Hepatocyte (in vitro differentiated cells): ENCODE measurements around the gene SHCBP1. TPM values are rescaled to one million over a fixed set of nuclear protein-coding genes. Genes with fewer than 3 reads are reported as not detected.

Experiments used
- DNase-seq: peaks from one replicate; pipeline ENCODE4 v3.0.0-alpha.2; 2016; ENCODE audit warnings: low spot score
- H2AFZ ChIP-seq: fragments of 200-600 bp; sonication (generic); 2 replicates; pipeline ENCODE4 v1.6.0; 2016; ENCODE audit warnings: antibody characterized with exemption, mild to moderate bottlenecking
- H3K27ac ChIP-seq: fragments of 200-600 bp; sonication (generic); 2 replicates; pipeline ENCODE4 v1.5.1; 2016; ENCODE audit warnings: mild to moderate bottlenecking
- H3K27me3 ChIP-seq: fragments of 200-600 bp; sonication (generic); 2 replicates; pipeline ENCODE4 v1.6.1; 2016
- H3K36me3 ChIP-seq: fragments of 200-600 bp; sonication (generic); replicated peaks from 2 replicates; pipeline ENCODE4 v1.5.1; 2016; ENCODE audit warnings: low read depth; ENCODE audit not compliant: insufficient read depth
- H3K4me1 ChIP-seq: fragments of 200-600 bp; sonication (generic); 2 replicates; pipeline ENCODE4 v1.5.1; 2016; ENCODE audit warnings: mild to moderate bottlenecking, moderate library complexity; ENCODE audit not compliant: insufficient read depth
- H3K4me2 ChIP-seq: fragments of 200-600 bp; sonication (generic); 2 replicates; pipeline ENCODE4 v1.6.0; 2016
- H3K4me3 ChIP-seq: fragments of 200-600 bp; sonication (generic); 2 replicates; pipeline ENCODE4 v1.5.1; 2016; ENCODE audit warnings: mild to moderate bottlenecking
- H3K79me2 ChIP-seq: fragments of 200-600 bp; sonication (generic); 2 replicates; pipeline ENCODE4 v1.6.0; 2017; ENCODE audit warnings: mild to moderate bottlenecking
- H3K9me2 ChIP-seq: fragments of 200-600 bp; sonication (generic); replicated peaks from 2 replicates; pipeline ENCODE4 v1.6.0; 2017; ENCODE audit warnings: mild to moderate bottlenecking; ENCODE audit not compliant: insufficient read depth
- H3K9me3 ChIP-seq: fragments of 200-600 bp; sonication (generic); 2 replicates; pipeline ENCODE4 v1.5.1; 2016; ENCODE audit warnings: low read depth, mild to moderate bottlenecking
- H4K20me1 ChIP-seq: fragments of 200-600 bp; sonication (generic); 2 replicates; pipeline ENCODE4 v1.6.0; 2016; ENCODE audit warnings: mild to moderate bottlenecking; ENCODE audit not compliant: insufficient read depth, poor library complexity, severe bottlenecking
- CTCF ChIP-seq: fragments of 200-600 bp; sonication (generic); IDR thresholded peaks from 2 replicates; pipeline ENCODE4 v1.5.1; 2016; ENCODE audit warnings: antibody characterized with exemption, mild to moderate bottlenecking; ENCODE audit not compliant: poor library complexity
- EZH2 ChIP-seq: fragments of 200-600 bp; sonication (generic); IDR thresholded peaks from 2 replicates; pipeline ENCODE4 v1.6.1; 2016; ENCODE audit warnings: antibody characterized with exemption, mild to moderate bottlenecking, borderline replicate concordance
- EZH2phosphoT487 ChIP-seq: fragments of 200-600 bp; sonication (generic); IDR thresholded peaks from one replicate; pipeline ENCODE4 v1.6.1; 2018; ENCODE audit warnings: antibody characterized with exemption, mild to moderate bottlenecking, low read depth, moderate library complexity; ENCODE audit not compliant: unreplicated experiment, severe bottlenecking
- WGBS: methylation state at CpG from one replicate; pipeline ENCODE4 v1.1.6; 2016; ENCODE audit warnings: low lambda C conversion rate; ENCODE audit errors: missing lambda C conversion rate; 5-methylcytosine and 5-hydroxymethylcytosine counted together
- polyA plus RNA-seq: library from polyadenylated mRNA; unstranded; fragments of >200 nt; fragmentation: Nextera tagmentation; extraction: Ambion mirVana; gene quantifications from 2 replicates; pipeline ENCODE4 v1.2.1, GENCODE V29; 2016
- total RNA-seq: library from RNA; depleted of rRNA; stranded (reverse); fragments of >200 nt; gene quantifications from 2 replicates; pipeline ENCODE4 v1.2.3, GENCODE V29; 2014

SHCBP1 gene
- total and polyA plus RNA-seq, 2 experiments from 2014 or later, result 3.2 to 4.0 TPM

DNA sequence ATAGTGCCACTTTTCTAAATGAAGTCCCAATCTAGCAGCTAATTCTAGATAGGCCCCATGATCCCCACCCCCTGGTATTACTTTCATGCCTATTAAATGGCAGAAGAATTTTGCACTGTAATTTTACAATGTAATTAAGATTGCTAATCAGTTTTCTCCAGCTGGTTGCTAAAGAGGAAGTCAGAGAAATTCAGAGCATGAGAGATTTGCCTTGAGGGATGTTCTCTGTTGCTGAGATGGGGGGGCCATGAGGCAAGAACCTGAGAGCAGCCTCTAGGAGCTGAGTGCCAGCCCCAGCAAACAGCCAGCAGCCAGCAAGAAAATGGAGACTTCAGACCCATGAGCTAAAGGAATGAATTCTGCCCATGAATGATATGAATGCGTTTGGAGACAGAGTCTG lies 38.9 kb downstream of the SHCBP1 start:
- no peak for TF ChIP-seq EZH2phosphoT487
- no peak for DNase-seq
- WGBS, result 90% methylated on average over 1 of the region's 1 CpG
- Histone ChIP-seq H3K27me3 (no peaks in the 10 kb centered on the region), H3K9me2 (no peaks in the 10 kb centered on the region), H3K36me3 (no peaks in the 10 kb centered on the region), H3K79me2 (no peaks in the 10 kb centered on the region), H4K20me1 (no peaks in the 10 kb centered on the region), H3K4me3 (no peak overlapping the region), H3K4me1 (no peaks in the 10 kb centered on the region), H3K4me2 (no peak overlapping the region), H2AFZ (no peak overlapping the region), H3K9me3 (no peaks in the 10 kb centered on the region), H3K27ac (no peak overlapping the region)

DNA sequence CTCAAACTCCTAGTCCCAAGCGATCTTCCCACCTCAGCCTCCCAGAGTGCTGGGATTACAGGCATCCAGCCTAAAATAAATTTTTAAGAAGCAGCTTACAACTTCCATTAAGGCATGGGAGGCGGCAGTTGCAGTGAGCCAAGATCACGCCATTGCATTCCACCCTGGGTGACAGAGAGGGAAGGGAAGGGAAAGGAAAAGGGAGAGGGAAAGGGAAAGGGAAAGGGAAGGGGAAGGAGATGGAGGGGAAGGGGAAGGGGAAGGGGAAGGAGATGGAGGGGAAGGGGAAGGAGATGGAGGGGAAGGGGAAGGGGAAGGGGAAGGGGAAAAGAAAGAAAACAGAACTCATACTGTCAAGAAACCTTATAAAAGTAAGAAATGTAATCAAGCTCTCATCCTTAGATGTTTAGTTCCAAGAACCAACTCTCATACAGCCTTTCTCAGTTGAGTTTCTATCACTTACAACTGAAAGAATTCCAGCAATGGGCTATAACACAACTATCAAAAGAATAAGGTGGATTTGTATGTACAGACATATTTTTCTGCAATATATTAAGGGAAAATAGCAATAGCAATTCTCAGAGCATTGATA lies 43.1 kb downstream of the SHCBP1 start:
- Histone ChIP-seq H3K27me3 (no peaks in the 10 kb centered on the region), H3K9me2 (no peaks in the 10 kb centered on the region), H3K36me3 (no peaks in the 10 kb centered on the region), H3K79me2 (no peaks in the 10 kb centered on the region), H3K4me3 (no peak overlapping the region), H3K4me1 (no peaks in the 10 kb centered on the region), H3K27ac (no peak overlapping the region), H3K4me2 (no peak overlapping the region), H4K20me1 (no peaks in the 10 kb centered on the region), H2AFZ (no peak overlapping the region), H3K9me3 (no peaks in the 10 kb centered on the region)
- TF ChIP-seq EZH2 (no peak), EZH2phosphoT487 (no peak), CTCF (no peak)
- DNase-seq, result no peak
- WGBS, result 97% methylated on average over 3 of the region's 3 CpGs

- Histone ChIP-seq H3K36me3 (no peaks in the 10 kb centered on the region), H3K9me3 (no peaks in the 10 kb centered on the region), H3K27me3 (no peaks in the 10 kb centered on the region), H3K79me2 (no peaks in the 10 kb centered on the region), H4K20me1 (no peaks in the 10 kb centered on the region), H3K27ac (no peak overlapping the region), H3K4me2 (no peak overlapping the region), H2AFZ (no peak overlapping the region), H3K4me3 (no peak overlapping the region), H3K9me2 (no peaks in the 10 kb centered on the region), H3K4me1 (no peaks in the 10 kb centered on the region)
- no peak for TF ChIP-seq EZH2
- no peak for TF ChIP-seq CTCF
- no peak for TF ChIP-seq EZH2phosphoT487
- DNase-seq, result no peak
- 81% methylated on average over 13 of the region's 13 CpGs for WGBS
Measured at GRCh38 chr16:46573834-46574159, 47.4 kb downstream of the SHCBP1 start.

GRCh38 chr16:46573008-46573833 lies 48.0 kb downstream of the SHCBP1 start:
- no peaks in the 10 kb centered on the region for H3K79me2 ChIP-seq
- no peaks in the 10 kb centered on the region for H3K27me3 ChIP-seq
- no peak for DNase-seq
- H3K4me1 ChIP-seq, result no peaks in the 10 kb centered on the region
- no peak overlapping the region for H3K4me2 ChIP-seq
- no peak overlapping the region for H2AFZ ChIP-seq
- WGBS, result 71% methylated on average over 27 of the region's 27 CpGs
- no peak for TF ChIP-seq EZH2
- no peaks in the 10 kb centered on the region for H3K9me2 ChIP-seq
- H3K9me3 ChIP-seq, result no peaks in the 10 kb centered on the region
- no peaks in the 10 kb centered on the region for H3K36me3 ChIP-seq
- H3K4me3 ChIP-seq, result no peak overlapping the region
- H4K20me1 ChIP-seq, result no peaks in the 10 kb centered on the region
- H3K27ac ChIP-seq, result no peak overlapping the region
